Stimulated activated naive CD8-positive, alpha-beta T cell treated with anti-CD3 and anti-CD28 coated beads, Interleukin-15, amount 100 ng/mL, for 72 hours (primary cell): ENCODE data around the gene POLA1.

Experiments
- ATAC-seq: fragments of 150-1000 bp; cut with Tn5 transposase; 2 replicates; pipeline ENCODE4 v1.10.0; 2021; ENCODE audit warnings: mild to moderate bottlenecking, moderate library complexity
- DNase-seq, 2 donors: peaks; one replicate each; pipeline ENCODE4 v3.0.0; 2021 to 2022
- H3K27ac Mint-ChIP-seq, 2 donors: one replicate each; pipeline ENCODE4 v1.8.0; 2022; ENCODE audit warnings: mild to moderate bottlenecking in 2 of 2, mixed read lengths in 2 of 2, moderate library complexity in 2 of 2
- H3K27me3 Mint-ChIP-seq: one replicate; pipeline ENCODE4 v1.8.0; 2022; ENCODE audit warnings: mixed read lengths
- H3K4me1 Mint-ChIP-seq: one replicate; pipeline ENCODE4 v1.8.0; 2022; ENCODE audit warnings: mild to moderate bottlenecking, mixed read lengths
- H3K4me3 Mint-ChIP-seq, 2 donors: one replicate each; pipeline ENCODE4 v1.8.0; 2022; ENCODE audit warnings: mild to moderate bottlenecking in 2 of 2, mixed read lengths in 2 of 2, moderate library complexity in 1 of 2
- H3K9me3 Mint-ChIP-seq, 2 donors: one replicate each; pipeline ENCODE4 v1.8.0; 2022; ENCODE audit warnings: mixed read lengths in 2 of 2

POLA1 gene

GRCh38 chrX:25022499-25023325 lies 329.0 kb downstream of the POLA1 start:
- DNase-seq, result no peak

GRCh38 chrX:25023908-25024307 lies 330.2 kb downstream of the POLA1 start:
- Mint-ChIP-seq H3K4me1 (peaks cover 23% of the 10 kb centered on the region), H3K4me3 (no peak overlapping the region), H3K27me3 (peaks cover 58% of the 10 kb centered on the region), H3K27ac (no peak overlapping the region), H3K9me3 (no peaks in the 10 kb centered on the region)
- ATAC-seq (no peak), DNase-seq (no peak)

More at GRCh38 chrX:25022499-25023325, 329.0 kb downstream of the POLA1 start:
- Mint-ChIP-seq H3K9me3 (no peaks in the 10 kb centered on the region), H3K27me3 (peaks cover 65% of the 10 kb centered on the region), H3K4me3 (peak overlapping the region in 1 of 2 donors; percentile 33), H3K4me1 (peaks cover 24% of the 10 kb centered on the region), H3K27ac (no peak overlapping the region)
- ATAC-seq, result peak; percentile 31

GRCh38 chrX:25025615-25026014 lies 331.9 kb downstream of the POLA1 start:
- Mint-ChIP-seq H3K27ac (no peak overlapping the region), H3K27me3 (peaks cover 45% of the 10 kb centered on the region), H3K4me3 (no peak overlapping the region), H3K9me3 (no peaks in the 10 kb centered on the region), H3K4me1 (peaks cover 15% of the 10 kb centered on the region)
- ATAC-seq (no peak), DNase-seq (no peak)

- H3K4me1 Mint-ChIP-seq, result peaks cover 10% of the 10 kb centered on the region
- ATAC-seq (no peak), DNase-seq (no peak)
- no peak overlapping the region for H3K27ac Mint-ChIP-seq
- no peak overlapping the region for H3K4me3 Mint-ChIP-seq
- H3K27me3 Mint-ChIP-seq, result peaks cover 37% of the 10 kb centered on the region
- H3K9me3 Mint-ChIP-seq, result no peaks in the 10 kb centered on the region
Measured at GRCh38 chrX:25026576-25026975, 332.9 kb downstream of the POLA1 start.

GRCh38 chrX:25028726-25029125 lies 335.0 kb downstream of the POLA1 start:
- ATAC-seq, result no peak
- Mint-ChIP-seq H3K27me3 (peaks cover 16% of the 10 kb centered on the region), H3K27ac (no peak overlapping the region), H3K4me3 (no peak overlapping the region), H3K9me3 (no peaks in the 10 kb centered on the region), H3K4me1 (no peaks in the 10 kb centered on the region)
- DNase-seq, result no peak

- ATAC-seq (no peak), DNase-seq (no peak)
- peaks cover 9% of the 10 kb centered on the region for H3K27me3 Mint-ChIP-seq
- no peaks in the 10 kb centered on the region for H3K9me3 Mint-ChIP-seq
- H3K27ac Mint-ChIP-seq, result no peak overlapping the region
- no peaks in the 10 kb centered on the region for H3K4me1 Mint-ChIP-seq
- no peak overlapping the region for H3K4me3 Mint-ChIP-seq
Measured at GRCh38 chrX:25029288-25029825, 335.6 kb downstream of the POLA1 start.

GRCh38 chrX:25034889-25035288 lies 341.2 kb downstream of the POLA1 start:
- Mint-ChIP-seq H3K27me3 (no peaks in the 10 kb centered on the region), H3K4me1 (no peaks in the 10 kb centered on the region), H3K4me3 (no peak overlapping the region), H3K27ac (no peak overlapping the region), H3K9me3 (no peaks in the 10 kb centered on the region)
- DNase-seq (no peak), ATAC-seq (no peak)

- DNase-seq (no peak), ATAC-seq (no peak)
- H3K9me3 Mint-ChIP-seq, result no peaks in the 10 kb centered on the region
- no peak overlapping the region for H3K27ac Mint-ChIP-seq
- no peak overlapping the region for H3K4me3 Mint-ChIP-seq
- H3K27me3 Mint-ChIP-seq, result no peaks in the 10 kb centered on the region
- no peaks in the 10 kb centered on the region for H3K4me1 Mint-ChIP-seq
Measured at GRCh38 chrX:25039036-25039435, 345.3 kb downstream of the POLA1 start.

GRCh38 chrX:25043192-25043591 lies 349.5 kb downstream of the POLA1 start:
- DNase-seq (no peak), ATAC-seq (no peak)
- Mint-ChIP-seq H3K27ac (no peak overlapping the region), H3K27me3 (no peaks in the 10 kb centered on the region), H3K4me1 (no peaks in the 10 kb centered on the region), H3K9me3 (no peaks in the 10 kb centered on the region), H3K4me3 (no peak overlapping the region)
